Fibroblast of lung (primary cell): Measurements from ENCODE around the gene SPINDOC.
"Not testable (repeated sequence)": the region's sequence is repeated elsewhere in the genome, so short reads cannot be mapped to it uniquely, and the experiment has no call there.

Experiments used
- EZH2 ChIP-seq: IDR thresholded peaks from 2 replicates; pipeline ENCODE4 v1.5.1; 2012; ENCODE audit warnings: low read length, control low read depth, mild to moderate bottlenecking; ENCODE audit errors: missing control alignments
- TF ChIP-seq, protein P1 (sequence below), 2 donors: IDR thresholded peaks in 1 of 2; conservative IDR thresholded peaks in 1 of 2; 1 replicate in 1 of 2; 2 replicates in 1 of 2; pipeline ENCODE4 v1.5.1; 2011 to 2012; ENCODE audit warnings: low read length in 2 of 2, control low read depth in 1 of 2, inconsistent platforms in 1 of 2, low read depth in 1 of 2, mild to moderate bottlenecking in 1 of 2

GRCh38 chr11:63771741-63772318 is 41.4 kb upstream of the SPINDOC start:
- TF ChIP-seq, protein P1, sequence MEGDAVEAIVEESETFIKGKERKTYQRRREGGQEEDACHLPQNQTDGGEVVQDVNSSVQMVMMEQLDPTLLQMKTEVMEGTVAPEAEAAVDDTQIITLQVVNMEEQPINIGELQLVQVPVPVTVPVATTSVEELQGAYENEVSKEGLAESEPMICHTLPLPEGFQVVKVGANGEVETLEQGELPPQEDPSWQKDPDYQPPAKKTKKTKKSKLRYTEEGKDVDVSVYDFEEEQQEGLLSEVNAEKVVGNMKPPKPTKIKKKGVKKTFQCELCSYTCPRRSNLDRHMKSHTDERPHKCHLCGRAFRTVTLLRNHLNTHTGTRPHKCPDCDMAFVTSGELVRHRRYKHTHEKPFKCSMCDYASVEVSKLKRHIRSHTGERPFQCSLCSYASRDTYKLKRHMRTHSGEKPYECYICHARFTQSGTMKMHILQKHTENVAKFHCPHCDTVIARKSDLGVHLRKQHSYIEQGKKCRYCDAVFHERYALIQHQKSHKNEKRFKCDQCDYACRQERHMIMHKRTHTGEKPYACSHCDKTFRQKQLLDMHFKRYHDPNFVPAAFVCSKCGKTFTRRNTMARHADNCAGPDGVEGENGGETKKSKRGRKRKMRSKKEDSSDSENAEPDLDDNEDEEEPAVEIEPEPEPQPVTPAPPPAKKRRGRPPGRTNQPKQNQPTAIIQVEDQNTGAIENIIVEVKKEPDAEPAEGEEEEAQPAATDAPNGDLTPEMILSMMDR (conservative IDR thresholded peaks at IDR 0.05 in 1 of 2, IDR thresholded peaks at IDR 0.05 in 1 of 2; ENCODE audit: low read depth in 1 of 2, low read length in 2 of 2) = not testable (repeated sequence)
- TF ChIP-seq EZH2 = not testable (repeated sequence)
